ENCODE data around the gene ADAM12. TPM values are rescaled to one million over a fixed set of nuclear protein-coding genes. Genes with fewer than 3 reads are reported as not detected.
A peak's percentile ranks its signal among the peaks of the same experiment; 100 is the strongest.

Gene ADAM12
- total RNA-seq, 1 donor from 2014 or later = 5.8 TPM

DNA sequence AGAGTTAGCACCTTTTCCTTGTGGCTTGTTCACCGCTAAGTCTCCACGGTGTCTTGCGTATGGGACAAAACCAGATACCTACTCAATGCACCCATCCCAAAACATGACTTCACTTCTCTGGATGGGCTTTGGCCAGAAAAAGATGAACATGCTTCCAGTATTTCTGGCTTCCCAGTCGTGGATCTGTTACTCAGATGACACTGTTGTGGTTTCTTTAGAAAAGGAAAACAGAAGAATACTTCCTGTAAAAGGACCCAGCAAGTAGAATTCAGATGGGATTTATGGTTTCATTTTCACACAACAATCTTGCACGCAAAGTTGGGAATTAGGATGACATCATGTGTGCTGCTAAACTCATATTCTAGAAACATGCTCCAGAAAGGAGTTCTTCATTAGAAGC, 216.7 kb downstream of the ADAM12 start:
- no peak for DNase-seq (ENCODE audit: low spot score)
- peak; percentile 73 for ATAC-seq
- intact Hi-C loops (cut with DNase I) = no loop called here

DNA sequence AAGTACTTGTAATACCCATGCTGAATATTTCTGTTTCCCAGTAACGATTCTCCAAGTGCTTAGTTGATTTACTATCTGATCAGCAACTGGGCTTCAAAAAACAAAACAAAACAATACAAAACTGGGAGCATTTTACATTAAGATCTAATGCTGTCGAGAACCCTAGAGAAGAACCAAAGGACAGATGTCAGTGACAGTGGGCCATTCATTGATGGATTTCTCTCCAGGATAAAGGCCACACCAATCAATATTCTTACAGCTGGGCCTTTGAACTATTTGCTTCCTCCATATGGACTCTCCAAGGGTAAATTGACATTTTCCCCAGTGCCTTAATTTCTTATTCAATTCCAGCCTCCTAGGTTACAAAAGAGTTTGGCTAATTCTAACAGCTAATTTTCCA, 217.5 kb downstream of the ADAM12 start:
- DNase-seq (ENCODE audit: low spot score) (no peak), ATAC-seq (no peak)
- intact Hi-C loops (cut with DNase I) = no loop called here

DNA sequence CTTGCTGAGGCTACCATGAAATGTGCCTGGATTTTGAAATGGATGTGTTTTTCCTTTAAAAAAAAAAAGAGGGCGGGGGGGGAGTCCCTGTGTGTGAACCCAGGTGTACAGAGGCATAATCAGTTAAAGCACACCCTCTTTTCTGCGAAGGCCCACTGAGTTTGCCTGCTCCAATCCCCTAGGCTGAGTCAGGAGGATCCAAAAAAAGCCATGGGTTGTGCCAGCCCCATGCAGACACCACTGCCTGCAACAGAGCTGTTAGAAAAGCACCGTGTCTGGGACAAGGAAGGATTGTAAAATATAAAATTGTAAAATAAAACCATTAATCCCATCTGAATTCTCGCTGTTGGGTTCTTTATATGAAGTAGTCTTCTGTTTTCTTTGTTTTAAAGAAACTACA, 217.9 kb downstream of the ADAM12 start:
- DNase-seq (ENCODE audit: low spot score) (no peak), ATAC-seq (no peak)
- intact Hi-C loops (cut with DNase I) = no loop called here

DNA sequence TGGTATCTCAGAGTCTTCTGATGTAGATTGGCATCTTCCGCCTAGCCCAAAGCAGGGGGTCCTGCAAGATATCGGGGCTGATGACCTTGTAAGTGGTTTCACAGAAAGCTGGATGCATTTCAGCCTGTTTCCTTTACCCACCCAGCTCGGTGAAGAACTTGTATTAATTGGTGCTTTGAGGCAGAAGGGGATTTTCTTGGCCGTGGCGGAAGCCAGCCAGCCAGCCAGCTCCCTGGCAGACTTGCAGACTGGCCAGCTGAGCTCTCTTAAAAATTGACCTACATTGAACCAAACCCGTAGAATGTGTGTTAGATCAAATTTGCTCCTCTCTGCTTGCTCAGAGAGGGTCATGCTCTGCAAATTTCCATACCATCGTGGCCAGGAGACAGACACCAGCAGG, 218.4 kb downstream of the ADAM12 start:
- DNase-seq (ENCODE audit: low spot score) = no peak
- intact Hi-C loops (cut with DNase I) = no loop called here
- ATAC-seq = no peak

DNA sequence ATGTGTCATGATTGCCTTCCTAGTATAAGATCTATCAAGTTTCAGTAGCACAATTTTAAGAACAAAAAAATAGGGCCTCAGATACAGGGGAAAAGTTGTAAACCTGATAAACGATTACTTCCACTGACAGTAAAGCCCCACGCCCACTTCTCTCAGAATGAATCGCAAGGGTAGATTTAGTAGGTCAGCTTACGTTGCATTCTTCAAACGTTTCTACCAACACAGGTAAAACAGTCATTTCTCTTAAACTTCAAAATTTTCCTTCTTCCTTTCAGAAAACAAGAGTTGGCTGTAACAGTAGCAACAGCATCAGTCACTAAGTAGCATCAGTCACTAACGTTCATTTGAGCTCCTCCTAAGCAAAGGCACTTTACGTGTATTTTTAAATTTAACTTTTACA, 221.5 kb downstream of the ADAM12 start:
- DNase-seq (ENCODE audit: low spot score) = no peak
- intact Hi-C loops (cut with DNase I) = no loop called here
- no peak for ATAC-seq

DNA sequence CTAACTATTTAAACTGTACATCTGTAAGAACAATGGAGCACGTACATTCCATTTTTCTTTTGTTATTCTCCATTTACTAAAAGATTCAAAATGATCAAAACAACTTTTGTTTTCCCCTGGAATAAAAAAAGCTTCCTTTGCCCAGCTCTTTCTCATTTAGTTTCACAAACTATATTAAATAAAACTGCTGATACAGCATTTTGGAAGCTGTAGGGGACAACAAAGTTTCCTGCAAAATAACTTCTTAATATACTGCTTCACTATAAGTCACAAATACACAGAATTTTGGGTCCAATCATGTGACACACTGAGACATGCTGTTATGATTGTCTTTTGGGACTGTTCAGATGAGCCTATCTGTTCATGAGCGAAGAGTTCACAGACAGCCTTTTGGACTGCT, 222.4 kb downstream of the ADAM12 start:
- ATAC-seq (no peak), DNase-seq (ENCODE audit: low spot score) (no peak)
- intact Hi-C loops (cut with DNase I) = no loop called here

DNA sequence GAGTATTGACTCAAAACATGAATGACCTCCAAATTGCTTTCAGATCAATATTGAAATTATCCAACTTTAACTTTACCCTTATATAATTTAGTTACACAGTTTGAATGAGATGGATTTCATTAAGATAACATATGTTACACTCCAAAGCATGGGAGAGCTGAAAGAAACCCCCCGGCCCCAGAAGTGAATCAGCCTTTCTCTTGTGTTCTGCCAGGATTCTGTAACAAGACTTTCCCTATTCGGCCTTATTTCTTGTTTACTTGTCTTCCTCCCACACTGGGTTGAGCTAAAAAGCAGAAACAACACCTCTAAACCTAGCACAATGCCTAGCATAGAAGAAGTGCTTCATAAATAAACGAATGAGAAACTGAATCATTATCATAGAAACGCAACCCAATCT, 224.8 kb downstream of the ADAM12 start:
- DNase-seq (ENCODE audit: low spot score) = no peak
- ATAC-seq = no peak
- intact Hi-C loops (cut with DNase I) = no loop called here

DNA sequence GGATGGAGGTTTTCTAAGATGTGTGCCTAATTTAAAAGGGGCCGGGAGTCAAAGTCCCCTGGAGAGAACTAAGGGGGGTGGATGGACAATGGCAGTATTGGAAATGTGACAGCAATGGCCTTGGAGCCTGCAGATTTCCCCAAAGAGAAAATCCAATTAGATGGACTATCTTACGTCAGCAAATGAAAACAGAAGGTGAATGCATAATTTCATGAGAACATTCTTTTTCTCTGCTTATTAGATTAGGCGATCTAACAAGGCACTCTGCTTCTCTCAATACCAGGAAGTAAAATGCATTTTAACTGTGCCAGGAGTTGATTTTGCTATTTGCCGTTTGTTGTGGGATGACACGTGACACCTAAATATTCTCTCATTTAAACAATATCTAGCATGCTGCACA, 226.6 kb downstream of the ADAM12 start:
- intact Hi-C loops (cut with DNase I) = no loop called here
- no peak for DNase-seq (ENCODE audit: low spot score)
- no peak for ATAC-seq

DNA sequence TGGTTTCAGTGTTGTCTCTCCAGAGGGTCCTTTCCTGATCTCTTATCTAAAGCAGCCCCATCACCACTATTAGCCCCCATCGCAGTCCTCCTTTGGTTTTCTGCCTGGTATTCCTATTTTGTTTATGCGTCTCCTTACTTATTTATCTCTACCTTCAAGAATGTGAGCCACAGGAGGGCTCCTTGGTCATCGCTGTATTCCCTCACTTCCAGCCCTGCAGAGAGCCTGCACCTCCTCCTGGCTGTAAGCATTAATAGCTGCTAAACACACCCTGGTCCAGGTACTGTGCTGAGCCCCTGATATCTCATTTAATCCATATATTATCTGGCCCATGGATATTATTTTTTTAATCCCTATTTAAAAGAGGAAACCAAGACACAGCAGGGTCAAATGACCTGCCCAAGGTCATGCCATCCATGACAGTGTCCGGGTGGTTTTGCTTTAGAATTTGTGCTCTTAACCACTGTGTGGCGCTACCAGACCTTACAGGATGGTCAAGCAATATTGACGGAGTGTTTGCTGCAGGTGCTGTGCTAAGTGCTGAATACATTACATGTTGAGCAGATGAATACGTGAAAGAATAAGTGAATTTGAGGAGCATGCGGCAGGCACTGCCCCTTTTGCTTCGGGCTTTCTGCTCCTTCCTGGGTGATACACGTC, 227.2 kb downstream of the ADAM12 start:
- DNase-seq (ENCODE audit: low spot score) (no peak), ATAC-seq (no peak)
- intact Hi-C loops (cut with DNase I) = no loop called here

DNA sequence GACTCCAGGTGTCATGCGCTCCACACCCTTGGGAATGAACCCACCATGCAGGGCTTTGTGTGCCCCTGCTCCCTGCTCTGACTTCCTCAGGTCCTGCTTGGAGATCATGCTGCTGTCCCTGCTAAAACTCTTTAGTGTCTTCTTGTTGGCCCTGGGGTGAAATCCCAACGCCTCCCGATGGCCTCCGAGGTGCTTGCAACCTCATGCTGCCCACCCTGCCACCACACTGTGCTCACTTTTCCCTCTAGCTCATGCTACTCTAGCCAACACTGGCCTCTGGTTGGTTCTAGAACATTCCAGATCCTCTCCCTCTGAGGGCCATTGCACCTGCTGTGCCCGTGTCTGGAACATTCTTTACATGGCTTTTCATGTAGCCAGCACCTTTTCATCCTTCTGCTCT, 227.7 kb downstream of the ADAM12 start:
- ATAC-seq (no peak), DNase-seq (ENCODE audit: low spot score) (no peak)
- intact Hi-C loops (cut with DNase I) = no loop called here

DNA sequence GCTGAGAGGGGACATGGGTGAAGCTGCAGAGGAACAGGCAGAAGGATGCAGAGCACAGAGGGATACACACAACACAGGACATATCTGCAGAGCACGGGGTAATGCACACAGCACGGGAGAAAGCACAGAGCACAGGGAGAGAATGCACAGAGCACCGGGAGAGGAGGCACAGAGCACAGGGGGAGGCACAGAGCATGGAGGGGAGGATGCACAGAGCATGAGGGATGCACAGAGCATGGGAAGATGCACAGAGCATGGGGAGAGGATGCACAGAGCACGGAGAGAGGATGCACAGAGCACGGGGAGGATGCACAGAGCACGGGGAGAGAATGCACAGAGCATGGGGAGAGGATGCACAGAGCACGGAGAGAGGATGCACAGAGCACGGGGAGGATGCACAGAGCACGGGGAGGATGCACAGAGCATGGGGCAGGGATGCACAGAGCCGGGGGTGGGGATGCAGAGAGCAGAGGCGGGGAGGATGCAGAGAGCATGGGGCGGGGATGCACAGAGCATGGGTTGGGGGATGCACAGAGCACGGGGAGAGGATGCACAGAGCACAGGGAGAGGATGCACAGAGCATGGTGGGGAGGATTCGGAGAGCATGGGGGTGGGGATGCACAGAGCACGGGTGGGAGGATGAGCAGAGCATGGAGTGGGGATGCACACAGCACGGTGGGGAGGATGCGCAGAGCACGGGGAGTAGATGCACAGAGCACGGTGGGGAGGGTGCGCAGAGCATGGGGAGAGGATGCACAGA, 230.0 kb downstream of the ADAM12 start:
- no peak for ATAC-seq
- intact Hi-C loops (cut with DNase I) = no loop called here
- no peak for DNase-seq (ENCODE audit: low spot score)

DNA sequence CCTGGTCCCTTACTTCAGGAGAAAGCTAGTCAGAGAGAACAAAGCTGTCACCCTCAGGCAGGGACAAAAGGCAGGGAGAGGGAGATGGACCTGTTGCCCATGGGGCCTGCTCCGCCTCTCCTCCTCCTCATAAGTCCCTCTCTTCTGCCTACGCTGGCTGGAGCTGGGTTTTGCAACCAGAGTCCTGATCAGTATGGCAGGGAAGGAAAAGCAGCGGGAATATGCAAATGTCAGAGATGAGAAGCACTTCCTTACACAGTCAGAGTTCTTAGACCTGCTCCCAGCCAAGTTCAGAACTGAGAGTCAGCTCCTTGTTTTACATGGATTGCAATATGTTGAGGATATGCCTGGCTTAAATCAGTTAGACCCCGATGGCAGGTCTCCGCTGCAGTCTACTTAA, 231.1 kb downstream of the ADAM12 start:
- no peak for DNase-seq (ENCODE audit: low spot score)
- intact Hi-C loops (cut with DNase I) = no loop called here
- ATAC-seq = no peak

DNA sequence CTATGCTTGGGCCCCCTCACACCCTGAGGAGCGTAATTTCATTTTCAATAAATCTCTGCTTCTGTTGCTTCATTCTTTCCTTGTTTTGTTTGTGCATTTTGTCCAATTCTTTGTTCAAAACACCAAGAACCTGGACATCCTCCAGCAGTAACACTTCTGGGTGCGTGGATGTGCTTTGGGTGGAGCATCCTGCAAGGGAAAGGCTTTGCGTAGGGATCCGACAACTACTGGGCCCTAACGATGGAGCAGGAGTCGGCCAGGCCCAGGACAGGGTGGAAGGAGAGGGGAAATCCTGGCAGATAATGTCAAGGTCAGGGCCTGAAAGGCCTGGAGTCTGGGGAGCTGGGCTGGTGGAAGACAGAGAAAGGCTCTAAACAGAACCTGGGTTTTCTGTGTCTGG, 231.8 kb downstream of the ADAM12 start:
- ATAC-seq = no peak
- intact Hi-C loops (cut with DNase I) = no loop called here
- DNase-seq (ENCODE audit: low spot score) = no peak

DNA sequence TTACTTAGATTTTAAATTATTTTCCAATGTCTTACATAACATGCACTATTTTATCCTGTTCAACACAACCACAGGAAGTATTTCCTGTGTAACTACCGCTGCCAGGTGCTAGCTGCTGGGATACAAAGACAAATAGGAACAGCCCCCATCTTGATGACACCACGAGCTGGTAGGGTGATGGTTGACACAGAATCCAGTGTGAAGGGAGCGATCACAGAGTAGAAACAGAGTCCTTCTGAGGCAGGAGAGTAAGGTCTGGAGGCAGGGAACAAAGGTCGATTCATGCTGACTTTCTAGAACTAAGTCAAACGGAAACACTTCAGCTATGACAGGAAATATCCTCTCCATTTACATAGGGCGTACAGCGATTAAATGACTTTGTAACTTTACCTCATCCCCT, 232.3 kb downstream of the ADAM12 start:
- DNase-seq (ENCODE audit: low spot score) (no peak), ATAC-seq (no peak)
- intact Hi-C loops (cut with DNase I) = no loop called here

DNA sequence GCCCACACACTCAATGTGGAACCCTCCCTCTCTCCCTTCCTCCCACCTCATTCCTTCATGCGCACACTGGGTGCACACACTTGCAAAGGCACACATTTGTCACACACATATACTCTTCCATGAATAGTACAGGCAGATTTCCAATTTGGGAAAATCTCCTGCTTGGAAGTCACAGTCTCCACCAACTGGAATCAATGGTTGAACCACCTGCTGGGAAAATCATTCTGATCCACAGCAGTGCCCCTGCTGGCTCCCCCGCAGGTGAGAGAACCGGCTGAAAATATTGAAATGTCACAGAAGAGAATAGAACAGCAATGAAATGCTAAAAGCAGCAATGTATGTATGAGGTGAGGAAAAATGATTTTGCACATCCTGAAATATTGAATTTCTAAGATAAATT, 232.7 kb downstream of the ADAM12 start:
- DNase-seq (ENCODE audit: low spot score) = no peak

DNA sequence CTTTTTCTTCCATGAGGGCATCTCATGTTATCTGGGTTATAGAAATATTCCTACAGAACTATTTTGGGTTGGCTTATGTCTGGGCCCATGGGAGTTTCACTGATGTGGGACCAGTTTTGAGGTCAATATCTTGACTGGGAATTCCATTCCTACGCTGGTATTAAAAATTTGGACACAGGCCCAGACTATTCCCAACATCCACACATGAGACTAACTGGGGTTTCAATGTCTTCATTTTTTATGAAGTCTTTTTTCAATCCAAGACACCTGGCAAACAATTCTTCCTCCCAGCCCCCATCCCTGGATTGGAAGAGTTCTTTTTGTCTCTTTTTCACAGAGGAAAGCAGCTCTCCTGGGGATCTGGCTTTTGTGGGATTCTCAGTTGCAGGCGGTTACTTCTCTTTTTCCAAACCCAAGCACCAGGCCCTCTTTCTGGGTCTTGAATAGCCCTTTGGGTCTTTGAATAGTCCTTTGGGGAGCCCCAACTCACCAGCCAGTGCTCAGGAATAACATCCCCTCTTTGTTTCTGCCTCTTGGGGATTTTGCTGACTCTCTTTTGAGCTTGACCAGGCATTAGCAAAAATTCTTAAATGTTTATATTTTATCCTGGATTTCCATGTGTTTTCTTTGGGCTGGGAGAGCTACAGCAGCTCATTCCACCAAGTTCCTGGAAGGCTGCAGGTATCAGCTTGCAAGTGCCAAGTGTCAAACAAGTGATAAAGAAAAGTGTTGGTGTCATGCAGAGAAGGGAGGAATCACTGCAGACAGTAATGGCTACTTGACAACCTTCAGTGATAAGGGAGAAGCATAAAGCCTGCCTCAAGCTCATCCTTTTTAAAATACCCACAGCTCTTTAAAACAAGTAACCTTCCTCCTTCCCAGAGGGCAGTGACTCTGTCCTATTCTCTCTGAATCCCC, 234.3 kb downstream of the ADAM12 start:
- no peak for DNase-seq (ENCODE audit: low spot score)
- ATAC-seq = no peak
- intact Hi-C loops (cut with DNase I) = no loop called here

More for the DNA sequence above, 232.7 kb downstream of the ADAM12 start:
- intact Hi-C loops (cut with DNase I) = no loop called here
- no peak for ATAC-seq

DNA sequence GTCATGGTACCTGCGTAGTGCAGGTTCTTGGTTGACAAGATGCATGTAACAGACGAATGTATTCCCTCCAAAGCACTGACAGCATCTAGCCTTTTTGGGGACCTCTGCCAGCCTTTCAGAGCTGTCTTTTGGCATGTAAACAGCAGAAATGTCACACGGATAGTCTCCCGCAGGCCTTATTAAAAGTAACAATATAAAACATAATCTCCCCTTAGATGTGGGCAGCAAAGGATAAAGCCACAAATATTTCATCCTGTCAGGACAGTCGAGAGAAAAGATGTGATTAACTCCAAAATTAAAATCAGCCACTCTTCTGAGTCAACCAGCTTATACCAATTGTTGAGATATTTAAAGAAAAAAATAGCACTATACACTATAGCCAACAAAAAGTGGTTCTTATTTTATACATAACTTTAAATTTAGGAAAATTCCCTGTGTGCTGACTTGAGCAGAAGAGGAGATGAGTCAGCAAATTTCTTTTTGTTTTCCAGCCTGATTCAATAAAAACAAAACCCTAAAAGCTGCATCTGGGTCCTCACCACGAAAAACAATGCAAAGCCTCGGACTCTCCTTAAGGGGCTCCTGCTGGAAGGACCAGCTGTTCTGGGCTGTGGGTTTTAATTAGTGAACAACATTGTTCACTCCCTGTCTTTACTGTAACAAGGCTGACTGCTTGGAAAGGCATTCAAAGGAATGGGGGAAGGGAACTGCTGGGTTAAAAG, 240.2 kb downstream of the ADAM12 start:
- no peak for DNase-seq (ENCODE audit: low spot score)
- intact Hi-C loops (cut with DNase I) = no loop called here
- ATAC-seq = peak; percentile 46

DNA sequence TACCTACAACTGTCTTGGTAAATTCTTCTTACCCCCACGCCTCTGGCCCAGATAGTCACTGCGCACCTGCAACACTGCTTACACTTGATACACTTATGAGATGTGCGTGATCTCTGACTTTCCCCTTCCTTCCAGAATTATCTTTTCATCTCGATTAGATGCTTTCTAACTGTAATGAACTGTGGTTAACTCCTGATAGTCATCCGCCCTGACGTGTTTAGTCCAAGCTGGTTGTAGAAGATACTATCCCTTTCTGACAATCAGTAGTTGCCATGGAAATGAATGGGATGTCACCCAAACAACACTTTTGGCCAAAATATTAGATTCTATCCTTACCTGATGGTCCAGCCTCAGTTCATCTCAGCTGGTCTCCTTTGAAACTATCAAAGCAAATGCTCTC, 241.5 kb downstream of the ADAM12 start:
- ATAC-seq = no peak
- DNase-seq (ENCODE audit: low spot score) = no peak
- intact Hi-C loops (cut with DNase I) = no loop called here

DNA sequence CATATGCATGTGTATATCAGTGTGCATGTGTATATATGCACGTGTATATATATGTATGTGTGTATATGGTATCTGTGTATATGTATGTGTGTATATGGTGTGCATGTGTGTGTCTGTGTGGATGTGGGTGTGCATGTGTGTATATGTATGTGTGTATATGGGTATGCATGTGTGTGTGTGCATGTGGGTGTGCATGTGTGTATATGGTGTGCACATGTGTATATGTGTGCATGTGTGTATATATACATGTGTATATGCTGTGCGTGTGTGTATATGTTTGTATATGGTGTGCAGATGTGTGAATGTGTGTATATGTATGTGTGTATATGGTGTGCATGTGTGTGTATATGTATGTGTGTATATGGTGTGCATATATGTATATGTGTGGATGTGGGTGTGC, 245.2 kb downstream of the ADAM12 start:
- DNase-seq (ENCODE audit: low spot score) (no peak), ATAC-seq (no peak)

More for the DNA sequence above, 245.2 kb downstream of the ADAM12 start:
- intact Hi-C loops (cut with DNase I) = no loop called here

Data from sciatic nerve (tissue), 2 donors.